K562 (cell line): ENCODE measurements around the gene MTFR2. TPM values are rescaled to one million over a fixed set of nuclear protein-coding genes. Genes with fewer than 3 reads are reported as not detected.

Experiments
- ARHGAP35 ChIP-seq: fragments of 450-650 bp; IDR thresholded peaks from 2 replicates; pipeline ENCODE4 v1.6.1; 2018; ENCODE audit not compliant: partially characterized antibody
- ARID4B ChIP-seq: sonication (generic); formaldehyde crosslinking; IDR thresholded peaks from 2 replicates; pipeline ENCODE4 v1.8.0; 2022; ENCODE audit warnings: mild to moderate bottlenecking, missing genetic modification reagents
- CEBPG ChIP-seq, 3 experiments: fragments of 200-800 bp in 1 of 3; sonication (Bioruptor generic) in 1 of 3; sonication (generic) in 1 of 3; formaldehyde crosslinking in 1 of 3; IDR thresholded peaks in 2 of 3; conservative IDR thresholded peaks in 1 of 3; 2 replicates each; pipeline versions ENCODE4 v1.6.1 to v1.8.0; 2016 to 2022; ENCODE audit warnings: missing compliant biosample characterization in 2 of 3, missing genetic modification characterization in 2 of 3, mild to moderate bottlenecking in 1 of 3, missing genetic modification reagents in 1 of 3
- IRF2 ChIP-seq: sonication (generic); formaldehyde crosslinking; IDR thresholded peaks from 2 replicates; pipeline ENCODE4 v1.8.1; 2022; ENCODE audit warnings: mild to moderate bottlenecking, missing genetic modification reagents
- MCM7 ChIP-seq, 2 experiments: fragments of 450-650 bp; IDR thresholded peaks; 2 replicates each; pipeline ENCODE4 v1.6.1; 2016 to 2018
- MTA2 ChIP-seq: fragments of 450-650 bp; IDR thresholded peaks from 2 replicates; pipeline ENCODE4 v1.6.1; 2016; ENCODE audit warnings: low read depth
- MYBL2 ChIP-seq, 2 experiments: fragments of 450-650 bp in 1 of 2; sonication (generic) in 1 of 2; formaldehyde crosslinking in 1 of 2; IDR thresholded peaks; 2 replicates each; pipeline versions ENCODE4 v1.6.1 to v1.8.1; 2017 to 2022; ENCODE audit warnings: borderline replicate concordance in 1 of 2, inconsistent platforms in 1 of 2, low read depth in 1 of 2, mild to moderate bottlenecking in 1 of 2, missing genetic modification reagents in 1 of 2, moderate library complexity in 1 of 2
- NBN ChIP-seq: fragments of 450-650 bp; IDR thresholded peaks from 2 replicates; pipeline ENCODE4 v1.6.1; 2016; ENCODE audit warnings: low read depth, mild to moderate bottlenecking
- NUFIP1 ChIP-seq: fragments of 450-650 bp; IDR thresholded peaks from 2 replicates; pipeline ENCODE4 v1.6.1; 2018; ENCODE audit not compliant: partially characterized antibody
- PHF20 ChIP-seq: fragments of 450-650 bp; IDR thresholded peaks from 2 replicates; pipeline ENCODE4 v1.6.1; 2018; ENCODE audit not compliant: partially characterized antibody
- POLR2A ChIP-seq: fragments of 450-650 bp; conservative IDR thresholded peaks from 2 replicates; pipeline ENCODE4 v1.6.1; 2016
- POLR2AphosphoS5 ChIP-seq: IDR thresholded peaks from 2 replicates; pipeline ENCODE4 v1.6.1; 2011; ENCODE audit warnings: mild to moderate bottlenecking, low read depth, low read length, moderate library complexity; ENCODE audit not compliant: control insufficient read depth, insufficient read depth
- POLR2G ChIP-seq: fragments of 200-400 bp; formaldehyde crosslinking; IDR thresholded peaks from 2 replicates; pipeline ENCODE4 v1.6.1; 2017; ENCODE audit warnings: low read depth, mild to moderate bottlenecking, antibody characterized with exemption, low read length, moderate library complexity
- POLR2H ChIP-seq: IDR thresholded peaks from 2 replicates; pipeline ENCODE4 v1.6.1; 2016; ENCODE audit warnings: missing genetic modification characterization, low read depth, mild to moderate bottlenecking, control low read depth, missing compliant biosample characterization, moderate library complexity
- RAD51 ChIP-seq: fragments of 450-650 bp; IDR thresholded peaks from 2 replicates; pipeline ENCODE4 v1.7.1; 2016; ENCODE audit warnings: low read depth, mild to moderate bottlenecking, borderline replicate concordance
- SMARCA5 ChIP-seq: fragments of 450-650 bp; IDR thresholded peaks from 2 replicates; pipeline ENCODE4 v1.6.1; 2016
- WHSC1 ChIP-seq: IDR thresholded peaks from one replicate; pipeline ENCODE4 v1.6.1; 2012; ENCODE audit warnings: low read length, control low read depth, inconsistent platforms
- ZBTB33 ChIP-seq: sonication (generic); formaldehyde crosslinking; IDR thresholded peaks from 2 replicates; pipeline ENCODE4 v1.8.1; 2023; ENCODE audit warnings: mild to moderate bottlenecking, missing genetic modification reagents
- ZNF184 ChIP-seq: sonication (generic); formaldehyde crosslinking; IDR thresholded peaks from 2 replicates; pipeline ENCODE4 v1.5.0; 2020; ENCODE audit warnings: missing genetic modification reagents
- ZNF311 ChIP-seq: fragments of 250-450 bp; sonication (Bioruptor Pico); IDR thresholded peaks from 2 replicates; pipeline ENCODE4 v1.4.0; 2020; ENCODE audit warnings: mild to moderate bottlenecking, moderate library complexity
- ZNF41 ChIP-seq: fragments of 250-450 bp; sonication (Bioruptor Pico); conservative IDR thresholded peaks from 2 replicates; pipeline ENCODE4 v1.4.0; 2020; ENCODE audit warnings: mild to moderate bottlenecking
- ZNF444 ChIP-seq: fragments of 250-450 bp; sonication (Bioruptor Pico); IDR thresholded peaks from 2 replicates; pipeline ENCODE4 v1.4.0; 2020; ENCODE audit warnings: mild to moderate bottlenecking, moderate library complexity
- ZNF644 ChIP-seq: fragments of 200-800 bp; sonication (Bioruptor generic); IDR thresholded peaks from 2 replicates; pipeline ENCODE4 v1.6.1; 2016; ENCODE audit warnings: low read depth, missing genetic modification characterization, missing compliant biosample characterization
- polyA plus RNA-seq, 8 experiments: library from polyadenylated mRNA; depleted of rRNA in 4 of 8; stranded (reverse) in 5 of 8; unstranded in 3 of 8; fragments of >200 nt; fragmentation: Nextera tagmentation in 2 of 8; fragmentation: Illumina TruSeq in 1 of 8; extraction: Ambion mirVana in 2 of 8; extraction: Trizol in 1 of 8; gene quantifications; 2 replicates each; pipeline versions ENCODE4 v1.2.1 to v1.2.3, GENCODE V29; 2011 to 2014; ENCODE audit warnings: inconsistent platforms in 1 of 8, missing spikeins in 1 of 8
- total RNA-seq, 7 experiments: library from RNA; depleted of rRNA in 6 of 7; stranded (reverse); fragments of >200 nt in 6 of 7; fragmentation: Illumina TruSeq in 2 of 7; extraction: Trizol in 2 of 7; gene quantifications; 2 replicates each; pipeline versions ENCODE4 v1.2.1 to v1.2.3, GENCODE V29; 2011 to 2021; ENCODE audit warnings: low replicate concordance in 1 of 7

Gene MTFR2
- total and polyA plus RNA-seq, 9 of the 15 experiments (the other 6 are each of a cell fraction or from before 2014, with no cell fraction given) = 10.1 to 63.3 (median 45.9) TPM

GRCh38 chr6:136254851-136255466, 4.8 kb upstream of the MTFR2 start (continued):
- TF ChIP-seq ZNF311 (CRISPR knock-in tag) (no peak), POLR2H (tag) (peak; percentile 33; the same call in 1 of the 2 replicates), ZNF184 (CRISPR knock-in tag) (no peak), IRF2 (CRISPR knock-in tag) (no peak), WHSC1 (no peak), MTA2 (no peak), ZBTB33 (no peak), ZNF41 (no peak), PHF20 (no peak), ZNF444 (CRISPR knock-in tag) (no peak), SMARCA5 (no peak), RAD51 (no peak), CEBPG (CRISPR knock-in tag; IDR thresholded peaks at IDR 0.05) (no peak), CEBPG (tag; conservative IDR thresholded peaks at IDR 0.05 in 1 of 2, IDR thresholded peaks at IDR 0.05 in 1 of 2) (0 out of 4 replicates have a peak, but pooled peaks of 1 of the 2 experiments have one; percentile 45), ZNF644 (tag) (no peak), ARID4B (CRISPR knock-in tag) (no peak), POLR2G (peak; percentile 41), NBN (no peak), ARHGAP35 (no peak), MYBL2 (IDR thresholded peaks at IDR 0.05; ENCODE audit: low read depth) (no peak), MYBL2 (CRISPR knock-in tag; IDR thresholded peaks at IDR 0.05; ENCODE audit: borderline replicate concordance) (no peak), POLR2AphosphoS5 (0 out of 2 replicates have a peak, but pooled peaks have one; percentile 30), MCM7 (IDR thresholded peaks at IDR 0.05) (no peak), POLR2A (peak; percentile 56; the same call in 1 of the 2 replicates), NUFIP1 (no peak)
